Measurements from ENCODE around the gene WDR19.
"Not testable (repeated sequence)": the region's sequence is repeated elsewhere in the genome, so short reads cannot be mapped to it uniquely, and the experiment has no call there.

Gene WDR19

GRCh38 chr4:39291686-39292085, 109.4 kb downstream of the WDR19 start:
- Histone ChIP-seq H3K9ac (ENCODE audit: low read length) (no peak overlapping the region), H3K4me3 (ENCODE audit: low read depth, low read length) (no peak overlapping the region), H3K27me3 (ENCODE audit: control insufficient read depth, insufficient read depth, low read length) (no peaks in the 10 kb centered on the region), H3K9me3 (ENCODE audit: control insufficient read depth, insufficient read depth, low read depth, low read length) (no peaks in the 10 kb centered on the region), H3K27ac (ENCODE audit: low read depth, low read length) (no peak overlapping the region), H3K4me1 (ENCODE audit: control insufficient read depth, insufficient read depth, low read length) (no peaks in the 10 kb centered on the region), H3K36me3 (ENCODE audit: control insufficient read depth, insufficient read depth, low read length) (peaks cover 84% of the 10 kb centered on the region)

GRCh38 chr4:39292433-39292832, 110.1 kb downstream of the WDR19 start:
- not testable (repeated sequence) for H3K9ac ChIP-seq (ENCODE audit: low read length); H3K4me3 ChIP-seq (ENCODE audit: low read depth, low read length); H3K27me3 ChIP-seq (ENCODE audit: control insufficient read depth, insufficient read depth, low read length); H3K4me1 ChIP-seq (ENCODE audit: control insufficient read depth, insufficient read depth, low read length); H3K27ac ChIP-seq (ENCODE audit: low read depth, low read length); H3K9me3 ChIP-seq (ENCODE audit: control insufficient read depth, insufficient read depth, low read depth, low read length)
- H3K36me3 ChIP-seq (ENCODE audit: control insufficient read depth, insufficient read depth, low read length): peaks cover 76% of the 10 kb centered on the region

GRCh38 chr4:39295784-39296183, 113.5 kb downstream of the WDR19 start:
- H3K27ac ChIP-seq (ENCODE audit: low read depth, low read length): no peak overlapping the region
- peaks cover 72% of the 10 kb centered on the region for H3K36me3 ChIP-seq (ENCODE audit: control insufficient read depth, insufficient read depth, low read length)
- H3K9ac ChIP-seq (ENCODE audit: low read length): no peak overlapping the region
- H3K4me1 ChIP-seq (ENCODE audit: control insufficient read depth, insufficient read depth, low read length): no peaks in the 10 kb centered on the region
- H3K9me3 ChIP-seq (ENCODE audit: control insufficient read depth, insufficient read depth, low read depth, low read length): no peaks in the 10 kb centered on the region
- H3K4me3 ChIP-seq (ENCODE audit: low read depth, low read length): no peak overlapping the region
- H3K27me3 ChIP-seq (ENCODE audit: control insufficient read depth, insufficient read depth, low read length): no peaks in the 10 kb centered on the region

- Histone ChIP-seq H3K9me3 (ENCODE audit: control insufficient read depth, insufficient read depth, low read depth, low read length) (no peaks in the 10 kb centered on the region), H3K36me3 (ENCODE audit: control insufficient read depth, insufficient read depth, low read length) (peaks cover 82% of the 10 kb centered on the region), H3K4me1 (ENCODE audit: control insufficient read depth, insufficient read depth, low read length) (no peaks in the 10 kb centered on the region)
These were observed 120.6 kb downstream of the WDR19 start for GRCh38 chr4:39302901-39303300.

GRCh38 chr4:39303871-39304270, 121.5 kb downstream of the WDR19 start:
- Histone ChIP-seq H3K27ac (ENCODE audit: low read depth, low read length) (no peak overlapping the region), H3K27me3 (ENCODE audit: control insufficient read depth, insufficient read depth, low read length) (no peaks in the 10 kb centered on the region), H3K4me3 (ENCODE audit: low read depth, low read length) (no peak overlapping the region), H3K9ac (ENCODE audit: low read length) (no peak overlapping the region), H3K9me3 (ENCODE audit: control insufficient read depth, insufficient read depth, low read depth, low read length) (no peaks in the 10 kb centered on the region), H3K4me1 (ENCODE audit: control insufficient read depth, insufficient read depth, low read length) (no peaks in the 10 kb centered on the region), H3K36me3 (ENCODE audit: control insufficient read depth, insufficient read depth, low read length) (peaks cover 85% of the 10 kb centered on the region)

More at GRCh38 chr4:39302901-39303300, 120.6 kb downstream of the WDR19 start:
- Histone ChIP-seq H3K27ac (ENCODE audit: low read depth, low read length) (no peak overlapping the region), H3K4me3 (ENCODE audit: low read depth, low read length) (no peak overlapping the region), H3K27me3 (ENCODE audit: control insufficient read depth, insufficient read depth, low read length) (no peaks in the 10 kb centered on the region), H3K9ac (ENCODE audit: low read length) (no peak overlapping the region)

GRCh38 chr4:39304651-39305050, 122.3 kb downstream of the WDR19 start:
- H3K27ac ChIP-seq (ENCODE audit: low read depth, low read length): no peak overlapping the region
- no peak overlapping the region for H3K4me3 ChIP-seq (ENCODE audit: low read depth, low read length)
- H3K9ac ChIP-seq (ENCODE audit: low read length): no peak overlapping the region
- no peaks in the 10 kb centered on the region for H3K27me3 ChIP-seq (ENCODE audit: control insufficient read depth, insufficient read depth, low read length)
- no peaks in the 10 kb centered on the region for H3K4me1 ChIP-seq (ENCODE audit: control insufficient read depth, insufficient read depth, low read length)
- H3K36me3 ChIP-seq (ENCODE audit: control insufficient read depth, insufficient read depth, low read length): peaks cover 85% of the 10 kb centered on the region
- H3K9me3 ChIP-seq (ENCODE audit: control insufficient read depth, insufficient read depth, low read depth, low read length): no peaks in the 10 kb centered on the region

GRCh38 chr4:39305912-39306677, 123.8 kb downstream of the WDR19 start:
- Histone ChIP-seq H3K9ac (ENCODE audit: low read length) (no peak overlapping the region), H3K27ac (ENCODE audit: low read depth, low read length) (no peak overlapping the region)

GRCh38 chr4:39308611-39309010, 126.3 kb downstream of the WDR19 start:
- H3K9ac ChIP-seq (ENCODE audit: low read length): no peak overlapping the region
- H3K27me3 ChIP-seq (ENCODE audit: control insufficient read depth, insufficient read depth, low read length): no peaks in the 10 kb centered on the region
- peaks cover 89% of the 10 kb centered on the region for H3K36me3 ChIP-seq (ENCODE audit: control insufficient read depth, insufficient read depth, low read length)
- no peaks in the 10 kb centered on the region for H3K4me1 ChIP-seq (ENCODE audit: control insufficient read depth, insufficient read depth, low read length)
- H3K4me3 ChIP-seq (ENCODE audit: low read depth, low read length): no peak overlapping the region
- no peak overlapping the region for H3K27ac ChIP-seq (ENCODE audit: low read depth, low read length)
- no peaks in the 10 kb centered on the region for H3K9me3 ChIP-seq (ENCODE audit: control insufficient read depth, insufficient read depth, low read depth, low read length)

More at GRCh38 chr4:39305912-39306677, 123.8 kb downstream of the WDR19 start:
- Histone ChIP-seq H3K9me3 (ENCODE audit: control insufficient read depth, insufficient read depth, low read depth, low read length) (no peaks in the 10 kb centered on the region), H3K36me3 (ENCODE audit: control insufficient read depth, insufficient read depth, low read length) (peaks cover 85% of the 10 kb centered on the region), H3K4me3 (ENCODE audit: low read depth, low read length) (no peak overlapping the region), H3K27me3 (ENCODE audit: control insufficient read depth, insufficient read depth, low read length) (no peaks in the 10 kb centered on the region), H3K4me1 (ENCODE audit: control insufficient read depth, insufficient read depth, low read length) (no peaks in the 10 kb centered on the region)

GRCh38 chr4:39312816-39313215, 130.5 kb downstream of the WDR19 start:
- H3K36me3 ChIP-seq (ENCODE audit: control insufficient read depth, insufficient read depth, low read length): peaks cover 93% of the 10 kb centered on the region
- H3K4me3 ChIP-seq (ENCODE audit: low read depth, low read length): no peak overlapping the region
- H3K9me3 ChIP-seq (ENCODE audit: control insufficient read depth, insufficient read depth, low read depth, low read length): no peaks in the 10 kb centered on the region

GRCh38 chr4:39319676-39320075, 137.3 kb downstream of the WDR19 start:
- H3K27me3 ChIP-seq (ENCODE audit: control insufficient read depth, insufficient read depth, low read length): no peaks in the 10 kb centered on the region
- no peaks in the 10 kb centered on the region for H3K4me1 ChIP-seq (ENCODE audit: control insufficient read depth, insufficient read depth, low read length)
- no peak overlapping the region for H3K9ac ChIP-seq (ENCODE audit: low read length)
- no peak overlapping the region for H3K4me3 ChIP-seq (ENCODE audit: low read depth, low read length)
- no peak overlapping the region for H3K27ac ChIP-seq (ENCODE audit: low read depth, low read length)
- H3K36me3 ChIP-seq (ENCODE audit: control insufficient read depth, insufficient read depth, low read length): peaks cover 81% of the 10 kb centered on the region
- H3K9me3 ChIP-seq (ENCODE audit: control insufficient read depth, insufficient read depth, low read depth, low read length): no peaks in the 10 kb centered on the region

More at GRCh38 chr4:39312816-39313215, 130.5 kb downstream of the WDR19 start:
- Histone ChIP-seq H3K27me3 (ENCODE audit: control insufficient read depth, insufficient read depth, low read length) (no peaks in the 10 kb centered on the region), H3K9ac (ENCODE audit: low read length) (no peak overlapping the region), H3K27ac (ENCODE audit: low read depth, low read length) (no peak overlapping the region), H3K4me1 (ENCODE audit: control insufficient read depth, insufficient read depth, low read length) (no peaks in the 10 kb centered on the region)

GRCh38 chr4:39320381-39321115, 138.2 kb downstream of the WDR19 start:
- Histone ChIP-seq H3K4me3 (ENCODE audit: low read depth, low read length) (no peak overlapping the region), H3K9me3 (ENCODE audit: control insufficient read depth, insufficient read depth, low read depth, low read length) (no peaks in the 10 kb centered on the region), H3K4me1 (ENCODE audit: control insufficient read depth, insufficient read depth, low read length) (no peaks in the 10 kb centered on the region), H3K27me3 (ENCODE audit: control insufficient read depth, insufficient read depth, low read length) (no peaks in the 10 kb centered on the region), H3K27ac (ENCODE audit: low read depth, low read length) (no peak overlapping the region), H3K36me3 (ENCODE audit: control insufficient read depth, insufficient read depth, low read length) (peaks cover 82% of the 10 kb centered on the region), H3K9ac (ENCODE audit: low read length) (no peak overlapping the region)
